ENCODE measurements around the gene ZNF628.

Gene ZNF628

DNA sequence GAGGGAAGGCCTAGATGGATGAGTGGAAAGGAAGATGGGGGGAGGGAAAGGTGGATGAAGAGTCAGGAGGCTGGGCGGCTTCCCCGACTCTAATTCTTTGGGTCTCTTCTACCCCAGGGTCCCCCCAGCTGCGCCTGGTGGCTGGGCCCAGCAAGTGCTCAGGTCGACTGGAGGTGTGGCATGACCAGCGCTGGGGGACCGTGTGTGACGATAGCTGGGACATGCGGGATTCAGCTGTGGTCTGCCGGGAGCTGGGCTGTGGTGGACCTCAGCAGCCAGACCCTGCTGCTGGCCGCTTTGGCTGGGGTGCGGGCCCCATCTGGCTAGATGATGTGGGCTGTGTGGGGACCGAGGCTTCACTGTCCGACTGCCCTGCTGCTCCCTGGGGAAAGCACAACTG lies 21.3 kb downstream of the ZNF628 start:
- DNase-seq: no peak

DNA sequence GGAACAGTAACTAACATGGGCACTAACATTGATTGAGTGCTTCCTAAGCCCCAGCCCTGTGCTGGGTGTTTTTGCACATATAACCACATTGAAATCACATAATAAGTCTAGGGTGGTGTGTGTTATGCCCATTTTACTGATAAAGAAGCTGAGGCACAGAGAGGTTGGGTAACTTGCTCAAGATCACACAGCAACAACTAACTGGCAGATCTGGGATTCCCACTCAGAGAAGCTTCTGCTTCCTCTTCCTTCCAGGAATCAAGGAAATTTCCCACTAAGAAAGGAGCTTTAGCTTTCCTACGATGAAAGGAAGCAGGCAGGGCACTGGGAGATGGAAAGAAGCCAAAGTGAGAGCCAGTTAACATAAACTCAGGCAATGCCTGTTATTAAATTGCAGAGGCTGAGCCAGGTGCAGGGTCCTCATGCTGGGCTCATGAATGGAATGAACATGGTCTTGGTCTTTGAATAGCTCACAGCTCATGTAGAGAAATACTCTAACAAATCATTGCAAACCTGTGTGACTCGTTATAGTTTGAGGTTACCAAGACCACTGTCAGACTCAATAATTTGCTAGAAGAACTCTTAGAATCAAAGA lies 21.9 kb downstream of the ZNF628 start:
- DNase-seq: no peak

DNA sequence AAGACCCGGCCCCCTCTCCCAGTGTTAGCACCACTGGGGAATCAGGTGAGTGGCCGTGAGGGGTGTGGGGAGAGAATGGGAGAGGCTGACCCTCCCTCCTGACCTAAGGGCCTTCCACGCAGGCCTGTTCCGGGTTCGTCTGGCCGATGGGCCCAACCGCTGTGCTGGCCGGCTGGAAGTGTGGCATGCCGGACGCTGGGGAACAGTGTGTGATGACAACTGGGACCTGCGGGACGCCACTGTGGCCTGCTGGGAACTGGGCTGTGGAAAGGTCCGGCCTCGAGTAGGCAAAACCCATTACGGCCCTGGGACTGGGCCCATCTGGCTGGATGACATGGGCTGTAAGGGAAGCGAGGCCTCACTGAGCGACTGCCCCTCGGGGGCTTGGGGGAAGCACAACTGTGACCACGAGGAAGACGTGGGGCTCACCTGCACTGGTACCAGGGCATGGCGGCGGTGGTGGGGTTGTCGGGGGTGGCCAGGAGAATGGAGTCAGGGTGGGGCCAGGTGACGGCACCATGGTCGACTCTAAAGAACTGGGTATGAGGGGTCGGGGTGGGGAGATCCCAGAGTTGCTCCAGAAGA lies 24.0 kb downstream of the ZNF628 start:
- no peak for DNase-seq

DNA sequence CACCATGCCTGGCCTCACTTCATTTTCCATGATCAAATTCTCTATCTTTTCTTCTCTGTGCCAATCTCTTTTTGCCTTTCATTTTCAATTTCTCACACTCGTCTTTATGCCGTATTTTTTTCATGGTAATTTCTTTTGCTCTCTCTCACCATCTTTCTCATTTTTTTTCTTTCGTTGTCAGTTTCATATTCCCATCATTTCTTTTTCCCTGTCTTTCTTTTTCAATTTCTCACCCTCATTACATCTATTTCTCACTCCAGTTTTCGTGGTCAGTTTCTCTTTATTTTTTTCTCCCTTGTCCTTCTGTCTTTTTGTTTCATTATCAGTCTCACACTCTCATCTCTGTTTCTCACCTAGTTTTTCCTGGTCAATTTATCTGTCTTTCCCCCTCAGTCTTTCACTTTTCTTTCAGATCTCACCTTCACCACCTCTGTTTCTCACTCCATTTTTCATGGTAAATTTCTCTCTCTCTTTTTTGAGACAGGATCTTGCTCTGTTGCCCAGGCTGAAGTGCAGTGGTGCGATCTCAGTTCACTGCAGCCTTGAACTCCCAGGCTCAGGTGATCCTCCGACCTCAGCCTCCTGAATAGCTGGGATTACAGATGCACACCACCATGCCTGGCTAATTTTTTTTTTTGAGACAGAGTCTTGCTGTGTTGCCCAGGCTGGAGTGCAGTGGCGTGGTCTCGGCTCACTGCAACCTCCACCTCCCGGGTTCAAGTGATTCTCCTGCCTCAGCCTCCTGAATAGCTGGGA lies 26.0 kb downstream of the ZNF628 start:
- DNase-seq: no peak

DNA sequence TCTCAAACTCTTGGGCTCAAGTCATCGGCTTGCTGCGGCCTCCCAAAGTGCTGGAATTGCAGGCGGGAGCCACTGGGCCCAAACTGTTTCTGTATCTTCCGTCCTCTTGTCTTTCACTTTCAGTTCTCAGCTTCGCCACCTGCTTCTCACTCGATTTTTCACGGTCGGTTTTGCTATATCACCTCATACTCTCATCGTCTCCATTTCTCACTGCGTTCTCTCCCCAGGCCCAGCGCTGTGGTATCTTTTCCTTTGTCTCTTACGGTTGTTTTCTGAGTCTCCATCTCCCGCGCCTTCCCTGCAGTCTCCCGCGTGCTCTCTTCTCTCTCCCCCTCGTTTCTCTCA lies 26.7 kb downstream of the ZNF628 start:
- DNase-seq: no peak

DNA sequence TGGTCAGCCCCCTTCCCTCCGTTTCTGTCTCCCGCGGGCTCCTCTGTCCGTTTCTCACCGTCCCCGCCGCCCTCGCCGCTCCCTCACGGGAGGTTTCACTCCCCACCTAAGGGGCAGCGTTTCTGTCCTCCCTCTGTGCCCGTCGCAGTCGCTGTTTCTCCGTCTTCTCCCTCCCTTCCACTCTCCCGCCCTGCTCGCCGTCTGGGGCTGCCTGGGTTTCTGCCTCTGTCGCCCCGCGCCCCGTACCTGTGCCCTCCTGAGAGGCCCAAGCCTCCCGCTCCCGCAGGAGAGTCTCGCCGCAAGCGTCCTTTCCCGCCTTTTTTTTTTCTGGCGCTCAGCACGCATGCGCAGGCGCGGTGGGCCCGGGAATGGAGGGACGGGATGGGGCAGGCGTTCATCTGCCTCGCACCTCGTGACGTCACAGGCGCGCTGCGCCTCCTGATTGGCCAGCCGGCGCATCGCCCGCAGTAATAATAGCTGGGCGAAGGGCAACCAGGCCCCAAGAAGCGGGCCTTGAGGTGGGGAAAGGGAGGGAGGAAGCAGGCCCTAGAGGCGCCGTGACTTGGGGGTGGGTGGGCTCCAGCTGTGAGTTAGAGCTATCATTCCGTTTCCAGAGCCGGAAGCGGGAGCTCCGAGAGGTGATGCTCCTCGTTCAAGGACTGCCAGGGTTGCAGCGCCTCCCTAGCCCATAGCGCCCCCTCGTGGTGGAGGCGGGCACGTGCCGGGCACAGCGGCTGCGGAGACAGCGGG lies 27.3 kb downstream of the ZNF628 start:
- DNase-seq: peak; percentile 91

DNA sequence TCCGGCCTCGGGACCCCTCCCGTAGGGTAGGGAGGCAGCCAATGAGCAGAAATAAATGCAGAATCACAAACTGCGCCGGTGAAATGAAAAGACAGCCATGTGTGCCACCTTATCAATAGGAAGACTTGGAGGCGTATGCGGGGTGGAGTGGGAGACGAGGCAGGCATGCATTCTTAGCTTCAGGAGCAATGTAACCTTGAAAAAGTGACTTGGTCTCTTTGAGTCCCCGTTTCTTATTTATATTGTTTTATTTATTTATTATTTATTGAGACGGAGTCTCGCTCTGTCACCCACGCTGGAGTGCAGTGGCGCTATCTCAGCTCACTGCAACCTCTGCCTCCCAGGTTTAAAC lies 27.8 kb downstream of the ZNF628 start:
- DNase-seq: no peak

DNA sequence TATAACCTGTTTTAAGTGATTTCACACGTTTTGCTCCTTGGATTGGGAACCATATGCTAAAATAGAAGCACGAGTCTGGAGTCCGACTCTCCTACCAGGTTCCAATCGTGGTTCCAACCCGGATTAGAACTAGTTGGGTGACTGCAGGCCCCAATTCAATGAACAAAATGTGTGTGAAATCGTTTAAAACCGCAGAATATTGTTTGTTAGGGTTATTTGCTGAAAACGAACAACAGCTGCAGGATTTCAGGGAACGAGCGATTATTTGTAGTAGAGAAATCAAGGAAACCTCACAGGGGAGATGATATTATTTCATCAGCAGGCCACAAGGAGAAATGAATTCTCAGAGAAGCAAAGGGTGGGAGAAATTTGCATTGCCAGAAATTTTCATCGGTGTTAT lies 28.6 kb downstream of the ZNF628 start:
- no peak for DNase-seq

DNA sequence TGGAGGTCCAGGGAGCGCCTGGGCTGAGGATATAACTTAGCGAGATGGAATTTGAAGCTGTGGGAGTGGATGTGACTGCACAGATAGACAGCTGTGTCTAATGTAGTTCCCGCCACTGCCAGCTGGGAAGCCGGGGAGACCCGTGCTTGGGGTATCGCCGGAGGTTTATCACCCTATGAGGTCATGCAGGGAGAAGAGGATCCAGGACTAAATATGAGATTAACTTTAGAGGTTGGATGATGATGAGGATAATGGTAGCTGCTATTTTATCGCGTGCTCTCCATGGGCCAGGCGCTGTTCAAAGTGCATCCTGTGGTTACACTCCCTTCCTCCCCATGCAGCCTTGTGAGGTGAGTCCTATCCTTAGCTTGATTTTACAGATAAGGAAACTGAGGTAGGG lies 31.7 kb downstream of the ZNF628 start:
- DNase-seq: no peak

DNA sequence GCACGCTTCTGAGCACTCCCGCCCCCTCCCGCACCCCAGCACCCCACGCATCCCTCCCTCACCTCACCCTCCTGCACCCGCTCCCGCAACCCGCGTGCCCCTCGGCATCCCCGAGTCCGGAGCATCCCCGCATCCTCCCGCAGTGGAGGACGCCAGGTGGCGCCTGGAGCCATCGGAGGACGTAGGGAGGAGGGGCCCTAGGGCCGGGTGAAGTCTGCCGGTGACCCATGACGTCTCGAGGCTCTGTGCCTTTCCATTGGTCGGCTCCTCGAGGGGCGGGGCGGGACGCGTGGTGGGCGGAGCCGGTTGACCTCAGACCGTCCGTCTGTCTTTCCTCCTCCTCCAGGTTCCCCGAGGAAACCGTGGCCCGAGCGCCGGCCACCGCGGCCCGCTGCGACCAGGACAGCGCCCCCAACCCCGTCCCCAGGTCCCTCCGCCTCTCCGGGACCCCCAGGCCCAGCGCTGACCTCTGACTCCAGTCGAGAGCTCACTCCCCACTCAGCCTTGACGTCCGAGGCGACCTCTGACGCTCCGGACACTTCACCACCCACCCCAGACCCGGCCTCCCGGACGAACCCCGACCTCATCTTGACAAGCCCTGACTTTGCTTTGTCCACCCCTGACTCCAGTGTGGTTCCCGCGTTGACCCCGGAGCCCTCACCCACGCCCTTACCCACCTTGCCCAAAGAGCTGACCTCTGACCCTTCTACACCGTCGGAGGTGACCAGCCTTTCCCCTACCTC lies 40.6 kb downstream of the ZNF628 start:
- peak; percentile 89 for DNase-seq

DNA sequence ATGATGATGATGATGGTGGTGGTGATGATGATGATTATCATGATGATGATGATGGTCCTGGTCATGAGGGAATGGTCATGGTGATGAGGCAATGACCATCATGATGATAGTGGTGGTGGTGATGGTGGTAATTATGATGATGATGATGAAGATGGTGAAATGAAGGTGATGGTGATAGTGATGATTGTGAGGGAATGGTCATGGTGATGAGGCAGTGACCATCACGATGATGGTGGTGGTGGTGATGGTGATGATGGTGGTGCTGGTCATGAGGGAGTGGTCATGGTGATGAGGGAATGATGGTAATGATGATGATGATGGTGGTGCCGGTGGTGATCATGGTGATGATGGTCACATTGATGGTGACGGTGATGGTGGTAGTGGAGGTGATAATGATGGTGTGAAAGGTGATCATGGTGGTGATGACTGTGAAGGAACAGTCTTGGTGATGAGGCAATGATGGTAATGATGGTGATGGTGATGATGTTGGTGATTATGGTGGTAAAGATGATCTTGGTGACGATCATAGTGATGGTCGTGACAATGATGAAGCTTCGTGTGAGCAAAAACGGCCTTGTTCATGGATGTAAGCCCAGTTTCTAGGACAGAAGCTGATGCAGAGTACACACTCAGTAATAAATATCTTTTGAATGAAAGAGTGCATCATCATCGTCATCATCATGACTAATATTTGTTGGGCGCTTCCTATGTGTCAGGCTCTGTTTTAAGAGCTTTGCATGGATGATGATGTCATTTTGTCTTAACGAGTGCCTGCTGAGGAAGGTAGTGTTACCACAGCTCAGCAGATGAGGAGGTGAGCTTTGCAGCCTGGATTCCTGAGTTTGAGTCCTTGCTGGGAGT lies 43.3 kb downstream of the ZNF628 start:
- peak; percentile 85 for DNase-seq

DNA sequence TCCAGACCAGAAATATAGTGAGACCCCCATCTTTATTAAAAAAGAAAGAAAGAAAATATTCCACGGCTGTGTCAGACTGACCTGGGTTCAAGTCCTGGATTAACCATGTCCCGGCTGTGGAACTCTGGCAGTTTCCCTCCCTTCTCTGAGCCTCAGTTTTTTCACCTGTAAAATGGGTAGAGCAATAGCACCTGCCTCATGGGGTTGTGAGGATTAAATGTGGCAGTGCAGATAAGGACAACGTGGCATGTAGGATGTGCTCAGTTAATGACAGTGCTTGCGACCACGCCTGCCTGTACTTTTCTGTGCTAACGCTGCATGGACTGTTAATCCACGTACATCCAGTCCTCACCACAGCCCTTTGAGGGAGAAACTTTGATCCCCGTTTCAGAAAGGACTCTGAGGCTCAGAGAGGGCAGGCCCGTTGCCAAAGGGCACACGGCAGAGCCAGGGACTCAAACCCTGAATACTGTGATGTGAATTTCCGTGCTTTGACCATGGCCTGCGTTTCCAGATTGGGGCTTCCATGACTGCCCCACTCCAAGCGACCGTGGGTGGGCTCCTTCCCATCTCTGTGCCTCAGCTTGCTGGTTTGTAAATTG lies 44.4 kb downstream of the ZNF628 start:
- no peak for DNase-seq

DNA sequence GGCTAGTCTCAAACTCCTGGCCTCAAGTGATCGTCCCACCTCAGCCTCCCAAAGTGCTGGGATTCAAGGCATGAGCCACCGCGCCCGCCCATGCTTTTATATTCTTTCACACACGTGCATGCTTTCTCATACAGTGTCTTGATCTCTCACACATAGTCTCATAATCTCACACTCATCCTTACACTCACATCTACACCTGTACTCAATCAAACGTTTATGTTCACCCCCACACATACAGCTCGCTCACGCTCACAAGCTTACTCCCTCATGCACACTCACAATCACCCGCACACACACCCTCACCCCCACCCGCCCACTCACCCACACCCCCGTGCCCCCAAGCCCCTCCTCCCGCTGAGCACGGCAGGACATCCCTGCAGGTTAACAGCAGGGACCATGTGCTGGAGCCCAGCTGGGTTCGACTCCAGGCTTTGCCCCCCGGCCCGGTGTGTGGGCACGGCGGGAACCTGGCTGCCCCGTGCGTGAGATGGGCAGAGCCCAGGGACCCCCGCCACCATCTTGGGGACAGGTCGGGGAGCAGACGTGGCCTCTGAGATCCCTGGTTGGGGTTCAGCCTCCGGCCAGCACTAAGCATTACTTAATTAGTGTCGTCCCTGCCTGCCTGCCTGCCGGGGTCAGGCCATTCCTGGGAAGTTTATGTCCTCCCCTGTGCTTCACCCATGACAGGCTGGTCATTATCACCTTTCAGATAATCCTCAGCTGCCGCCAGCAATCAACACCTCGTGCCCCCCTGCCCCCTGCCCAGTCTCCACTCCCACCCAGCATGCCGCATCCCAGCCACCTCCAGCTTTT lies 49.1 kb downstream of the ZNF628 start:
- no peak for DNase-seq

DNA sequence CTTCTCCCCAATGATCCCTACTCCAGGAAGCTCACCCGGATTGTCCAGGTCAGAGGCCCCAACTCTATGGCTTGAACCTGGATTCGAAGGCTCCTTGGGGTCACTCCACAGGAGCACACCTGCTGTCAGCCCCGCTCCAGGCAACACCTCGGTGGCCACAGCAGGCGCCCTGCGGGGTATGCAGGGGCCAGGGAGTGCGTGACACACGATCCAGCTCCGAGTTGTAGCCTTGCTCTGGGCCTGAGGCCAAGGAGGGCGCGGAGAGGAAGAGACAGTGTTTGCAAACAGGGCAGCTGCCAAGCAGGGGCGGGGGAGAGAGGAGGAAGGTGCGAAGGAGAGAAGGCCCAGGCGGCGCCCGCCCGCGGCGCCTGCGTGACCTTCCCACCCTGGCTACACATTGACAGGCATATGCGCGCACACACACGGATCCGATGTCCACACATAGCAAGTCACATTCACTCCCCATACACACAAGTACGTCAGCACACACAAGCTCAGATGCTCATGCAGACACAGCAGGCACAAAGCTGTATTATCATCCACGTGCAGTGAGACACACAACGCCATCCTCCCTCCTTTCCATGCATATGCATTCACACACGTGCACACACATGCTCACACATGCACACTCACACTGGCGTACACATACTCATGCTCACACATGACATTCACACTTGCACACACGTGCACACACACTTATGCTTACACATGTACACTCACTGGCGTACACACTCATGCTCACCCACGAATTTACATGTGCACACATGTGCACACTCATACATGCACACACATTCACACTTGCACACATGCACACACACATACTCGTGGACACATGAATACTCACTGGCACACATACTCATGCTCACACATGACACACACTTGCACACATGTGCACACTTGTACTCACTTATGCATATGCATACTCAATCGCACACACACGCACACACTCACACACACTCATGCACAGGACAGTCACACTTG lies 50.1 kb downstream of the ZNF628 start:
- DNase-seq: peak; percentile 74

DNA sequence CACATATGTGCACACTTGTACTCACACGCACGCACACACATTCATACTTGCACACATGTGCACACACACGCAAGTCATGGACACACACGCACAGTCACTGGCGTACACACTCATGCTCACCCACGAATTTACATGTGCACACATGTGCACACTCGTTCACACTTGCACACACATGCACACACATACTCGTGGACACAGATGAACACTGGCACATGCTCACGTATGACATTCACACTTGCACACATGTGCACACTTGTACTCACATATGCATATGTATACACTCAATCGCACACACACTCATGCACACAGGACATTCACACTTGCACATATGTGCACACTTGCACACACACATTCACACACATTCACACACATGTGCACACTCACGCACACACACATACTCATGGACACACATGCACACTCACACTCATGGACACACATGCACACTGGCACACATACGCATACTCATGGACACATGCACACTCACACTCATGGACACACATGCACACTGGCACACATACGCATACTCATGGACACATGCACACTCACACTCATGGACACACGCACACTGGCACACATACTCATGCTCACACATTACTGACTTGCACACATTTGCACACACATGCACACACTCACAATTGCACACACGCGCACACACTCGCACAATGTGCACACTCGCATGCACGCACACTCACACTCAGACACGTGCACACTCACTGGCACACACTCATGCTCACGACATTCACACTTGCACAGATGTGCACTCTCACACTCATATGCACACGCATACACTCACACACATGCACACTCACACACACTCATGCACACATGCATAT lies 51.0 kb downstream of the ZNF628 start:
- DNase-seq: no peak

DNA sequence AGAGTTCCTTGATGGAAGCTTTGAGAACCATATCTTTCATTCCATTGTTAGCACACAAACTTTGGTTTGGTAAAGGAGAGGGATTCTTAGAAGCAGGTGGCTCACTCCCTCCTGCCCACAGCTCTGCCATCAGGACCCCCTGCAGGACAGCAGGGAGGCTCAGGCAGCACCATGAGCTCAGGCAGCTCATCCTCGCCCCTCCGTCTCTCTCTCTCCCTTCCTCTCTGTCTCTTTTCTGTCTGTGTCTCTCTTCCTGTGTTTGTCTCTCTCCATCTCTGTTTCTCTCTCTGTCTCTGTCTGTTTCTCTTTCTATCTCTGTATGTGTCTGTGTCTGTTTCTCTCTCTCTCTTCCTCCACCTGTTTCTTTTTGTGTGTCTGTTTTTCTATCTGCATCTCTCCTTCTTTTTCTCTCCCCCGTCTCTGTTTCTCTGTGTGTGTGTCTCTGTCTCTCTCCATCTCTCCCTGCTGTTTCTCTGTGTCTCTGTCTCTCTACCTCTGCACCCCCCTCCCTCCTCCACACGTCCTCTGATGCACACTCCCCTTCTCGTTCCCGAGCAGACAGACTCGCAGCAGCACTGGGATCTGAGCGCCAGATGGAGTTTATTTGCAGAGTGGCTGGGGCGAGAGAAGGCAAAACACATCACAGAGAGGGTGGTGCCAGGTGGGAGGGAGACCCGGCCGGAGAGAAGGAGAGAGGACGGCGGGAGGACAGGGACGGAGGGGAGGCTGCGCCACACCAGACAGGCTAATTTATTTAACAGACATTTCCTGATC lies 51.8 kb downstream of the ZNF628 start:
- no peak for DNase-seq

DNA sequence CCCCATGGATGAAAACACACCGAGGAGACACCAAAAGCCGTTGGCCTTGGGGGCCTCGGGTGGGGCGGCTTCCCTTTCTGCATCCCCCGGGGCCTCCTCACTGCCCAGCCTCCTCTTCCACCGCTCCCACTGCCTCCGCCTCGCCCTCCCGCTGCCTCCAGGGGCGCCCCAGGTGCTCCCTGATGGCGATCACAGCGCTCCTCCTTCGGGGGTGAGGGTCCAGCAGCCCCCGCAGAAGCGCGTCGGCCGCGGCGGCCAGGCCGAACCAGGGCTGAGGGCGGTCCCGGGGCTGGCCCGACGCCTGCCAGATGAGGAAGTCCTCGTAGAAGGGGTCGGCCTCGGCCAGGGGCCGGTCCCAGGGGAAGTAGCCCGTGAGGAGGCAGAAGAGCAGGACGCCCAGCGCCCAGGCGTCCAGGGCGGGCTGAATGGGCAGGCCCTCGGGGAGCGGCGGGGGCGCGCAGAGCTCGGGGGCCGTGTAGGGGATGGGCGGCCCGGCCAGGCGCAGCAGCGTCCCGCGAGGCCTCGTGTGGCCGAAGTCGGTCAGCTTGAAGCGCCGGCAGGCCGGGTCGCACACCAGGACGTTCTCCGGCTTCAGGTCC lies 53.3 kb downstream of the ZNF628 start:
- DNase-seq: no peak

Measured in EL (cell line).